Esophagus muscularis mucosa (tissue), 4 donors: ENCODE measurements around the gene ADAMTS2. TPM values are rescaled to one million over a fixed set of nuclear protein-coding genes. Genes with fewer than 3 reads are reported as not detected.
A peak's percentile ranks its signal among the peaks of the same experiment; 100 is the strongest.

Experiments
- DNase-seq: peaks from one replicate; pipeline ENCODE4 v3.0.0-alpha.2; 2017; ENCODE audit errors: extremely low spot score
- H3K27ac ChIP-seq, 4 donors: fragments of 200-600 bp; sonication (generic); replicated peaks in 1 of 4; 1 replicate in 3 of 4; 2 replicates in 1 of 4; pipeline ENCODE4 v1.5.1; 2016 to 2019; ENCODE audit warnings: mild to moderate bottlenecking in 1 of 4
- H3K27me3 ChIP-seq, 4 donors: fragments of 200-600 bp; sonication (generic); one replicate each; pipeline versions ENCODE4 v1.5.1 to v1.6.0; 2016 to 2019
- H3K36me3 ChIP-seq, 4 donors: fragments of 200-600 bp; sonication (generic); one replicate each; pipeline ENCODE4 v1.5.1; 2016 to 2019
- H3K4me1 ChIP-seq, 4 donors: fragments of 200-600 bp; sonication (generic); one replicate each; pipeline ENCODE4 v1.5.1; 2016 to 2019
- H3K4me3 ChIP-seq, 4 donors: fragments of 200-600 bp; sonication (generic); 1 replicate in 2 of 4; 2 replicates in 2 of 4; pipeline ENCODE4 v1.5.1; 2016 to 2019; ENCODE audit warnings: mild to moderate bottlenecking in 4 of 4, moderate library complexity in 1 of 4
- H3K9me3 ChIP-seq, 4 donors: fragments of 200-600 bp; sonication (generic); 1 replicate in 3 of 4; 2 replicates in 1 of 4; pipeline ENCODE4 v1.5.1; 2016 to 2019
- EP300 ChIP-seq: sonication (generic); formaldehyde crosslinking; IDR thresholded peaks from one replicate; pipeline ENCODE4 v1.6.1; 2017; ENCODE audit warnings: antibody characterized with exemption
- POLR2A ChIP-seq: fragments of 450-650 bp; IDR thresholded peaks from one replicate; pipeline ENCODE4 v1.6.1; 2017; ENCODE audit warnings: antibody characterized with exemption, moderate library complexity, mild to moderate bottlenecking, low read depth
- POLR2AphosphoS5 ChIP-seq, 2 donors: sonication (generic); formaldehyde crosslinking; IDR thresholded peaks; one replicate each; pipeline ENCODE4 v1.6.1; 2017; ENCODE audit warnings: antibody characterized with exemption in 2 of 2
- whole genome bisulfite sequencing: methylation state at CpG from one replicate; pipeline ENCODE4 v1.1.5; 2018; 5-methylcytosine and 5-hydroxymethylcytosine counted together
- intact Hi-C: fragments of 100-400 bp; cut with DNase I; formaldehyde crosslinking; loops from one replicate; pipeline ENCODE4 v1.15.1; 2023
- total RNA-seq, 4 donors: library from RNA; depleted of rRNA; stranded (reverse); fragments of >200 nt; gene quantifications; one replicate each; pipeline versions ENCODE4 v1.1.0 to v1.2.1, GENCODE V29; 2016
- TF ChIP-seq, protein P1 (sequence below), 3 experiments: fragments of 200-600 bp in 2 of 3; fragments of 450-650 bp in 1 of 3; sonication (generic) in 2 of 3; IDR thresholded peaks; one replicate each; pipeline ENCODE4 v1.5.1; 2017 to 2019; ENCODE audit warnings: antibody characterized with exemption in 3 of 3, mild to moderate bottlenecking in 2 of 3, moderate library complexity in 1 of 3

ADAMTS2 gene
- total RNA-seq, 4 donors from 2014 or later, result 17.8 to 31.8 (median 21.4) TPM

DNA sequence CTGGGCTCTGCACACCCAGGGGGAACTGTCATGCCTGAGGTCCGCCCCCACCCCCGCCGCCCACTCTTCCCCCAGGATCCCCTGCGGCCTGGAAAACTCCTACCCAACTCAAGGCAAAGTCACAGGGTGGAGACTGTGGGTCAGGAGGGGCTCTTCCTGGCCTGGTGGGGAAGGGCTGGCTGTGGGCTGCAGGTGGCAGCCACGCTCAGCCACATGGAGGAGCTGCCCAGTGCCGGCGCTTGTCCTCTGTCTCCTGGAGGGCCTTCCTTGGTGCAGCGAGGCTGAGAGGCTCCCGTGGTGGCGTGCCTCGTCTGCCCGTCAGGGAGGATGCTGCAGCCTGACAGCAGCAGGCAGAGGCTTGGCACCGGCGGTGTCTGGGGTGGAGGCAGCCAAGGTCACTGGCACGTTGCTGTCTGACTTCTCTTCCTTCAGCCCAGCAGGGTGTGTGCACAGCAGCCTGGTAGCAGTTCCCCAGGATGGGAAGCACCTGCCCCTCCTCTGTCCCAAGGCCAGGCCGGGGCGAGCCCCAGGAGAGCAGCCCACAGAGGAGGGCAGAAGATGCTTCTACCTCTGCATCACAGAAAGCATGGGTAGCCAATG is 78.1 kb downstream of the ADAMTS2 start:
- Histone ChIP-seq H3K36me3 (no peaks in the 10 kb centered on the region), H3K4me1 (peaks cover 31 to 72% (median 65%) of the 10 kb centered on the region in 4 donors), H3K4me3 (no peak overlapping the region), H3K27me3 (no peaks in the 10 kb centered on the region), H3K9me3 (no peaks in the 10 kb centered on the region), H3K27ac (peak overlapping the region in 3 of 4 donors; percentile 39 to 80 (median 79))
- intact Hi-C loops, result loop anchor here (5.0 kb wide), 1 partner anchor 80 kb away; the partner anchor contains the start of gene ADAMTS2
- 86% methylated on average over 10 of the region's 17 CpGs for WGBS
- no peak for DNase-seq
- TF ChIP-seq POLR2AphosphoS5 (IDR thresholded peaks at IDR 0.05) (no peak), EP300 (no peak), POLR2A (no peak)
- TF ChIP-seq, protein P1, sequence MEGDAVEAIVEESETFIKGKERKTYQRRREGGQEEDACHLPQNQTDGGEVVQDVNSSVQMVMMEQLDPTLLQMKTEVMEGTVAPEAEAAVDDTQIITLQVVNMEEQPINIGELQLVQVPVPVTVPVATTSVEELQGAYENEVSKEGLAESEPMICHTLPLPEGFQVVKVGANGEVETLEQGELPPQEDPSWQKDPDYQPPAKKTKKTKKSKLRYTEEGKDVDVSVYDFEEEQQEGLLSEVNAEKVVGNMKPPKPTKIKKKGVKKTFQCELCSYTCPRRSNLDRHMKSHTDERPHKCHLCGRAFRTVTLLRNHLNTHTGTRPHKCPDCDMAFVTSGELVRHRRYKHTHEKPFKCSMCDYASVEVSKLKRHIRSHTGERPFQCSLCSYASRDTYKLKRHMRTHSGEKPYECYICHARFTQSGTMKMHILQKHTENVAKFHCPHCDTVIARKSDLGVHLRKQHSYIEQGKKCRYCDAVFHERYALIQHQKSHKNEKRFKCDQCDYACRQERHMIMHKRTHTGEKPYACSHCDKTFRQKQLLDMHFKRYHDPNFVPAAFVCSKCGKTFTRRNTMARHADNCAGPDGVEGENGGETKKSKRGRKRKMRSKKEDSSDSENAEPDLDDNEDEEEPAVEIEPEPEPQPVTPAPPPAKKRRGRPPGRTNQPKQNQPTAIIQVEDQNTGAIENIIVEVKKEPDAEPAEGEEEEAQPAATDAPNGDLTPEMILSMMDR (IDR thresholded peaks at IDR 0.05), result no peak

DNA sequence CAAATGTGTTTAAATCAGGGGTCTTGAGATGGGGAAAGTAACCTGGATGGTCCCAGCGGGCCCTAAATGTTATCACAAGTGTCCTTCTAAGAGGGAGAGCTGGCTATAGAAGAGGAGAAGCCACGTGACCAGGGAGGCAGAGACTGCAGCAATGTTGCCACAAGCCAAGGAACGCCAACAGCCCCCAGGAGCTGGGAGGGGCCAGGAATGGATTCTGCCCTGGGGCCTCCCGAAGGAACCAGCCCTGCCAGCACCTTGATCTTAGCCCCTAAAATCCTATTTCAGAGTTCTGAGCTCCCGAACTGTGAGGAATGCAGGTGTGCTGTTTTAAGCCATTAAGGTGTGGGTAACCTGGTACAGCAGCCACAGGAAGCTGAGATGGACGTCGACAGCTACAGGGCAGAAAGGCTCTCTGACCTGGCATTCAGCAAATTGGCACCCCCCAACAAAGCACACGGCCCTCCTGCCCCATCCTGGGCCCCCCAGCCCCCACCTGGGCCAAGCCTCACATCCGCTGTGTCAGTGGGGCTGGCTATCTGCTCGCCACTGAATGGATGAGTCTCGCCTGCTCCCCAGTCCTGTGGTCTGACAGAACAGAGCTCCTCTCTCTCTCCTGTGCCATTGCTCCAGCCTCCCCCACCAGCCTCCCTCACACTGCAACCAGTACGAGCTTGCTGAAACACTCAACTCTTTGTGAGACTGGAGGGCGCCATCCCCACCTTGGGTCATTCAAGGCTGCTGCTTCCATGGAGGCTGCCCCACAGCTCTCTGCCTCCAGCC is 78.8 kb downstream of the ADAMTS2 start:
- peaks cover 31 to 67% (median 58%) of the 10 kb centered on the region in 4 donors for H3K4me1 ChIP-seq
- H3K27ac ChIP-seq, result peak overlapping the region; percentile 77 to 81 (median 80)
- no peak for DNase-seq
- no peaks in the 10 kb centered on the region for H3K9me3 ChIP-seq
- H3K36me3 ChIP-seq, result no peaks in the 10 kb centered on the region
- H3K27me3 ChIP-seq, result no peaks in the 10 kb centered on the region
- TF ChIP-seq, protein P1 (IDR thresholded peaks at IDR 0.05), result no peak
- no peak for TF ChIP-seq EP300
- TF ChIP-seq POLR2AphosphoS5 (IDR thresholded peaks at IDR 0.05), result no peak
- TF ChIP-seq POLR2A, result no peak
- WGBS, result 78% methylated on average over 6 of the region's 13 CpGs
- intact Hi-C loops, result loop anchor here (5.0 kb wide), 1 partner anchor 81 kb away; the partner anchor contains the start of gene ADAMTS2
- H3K4me3 ChIP-seq, result no peak overlapping the region

DNA sequence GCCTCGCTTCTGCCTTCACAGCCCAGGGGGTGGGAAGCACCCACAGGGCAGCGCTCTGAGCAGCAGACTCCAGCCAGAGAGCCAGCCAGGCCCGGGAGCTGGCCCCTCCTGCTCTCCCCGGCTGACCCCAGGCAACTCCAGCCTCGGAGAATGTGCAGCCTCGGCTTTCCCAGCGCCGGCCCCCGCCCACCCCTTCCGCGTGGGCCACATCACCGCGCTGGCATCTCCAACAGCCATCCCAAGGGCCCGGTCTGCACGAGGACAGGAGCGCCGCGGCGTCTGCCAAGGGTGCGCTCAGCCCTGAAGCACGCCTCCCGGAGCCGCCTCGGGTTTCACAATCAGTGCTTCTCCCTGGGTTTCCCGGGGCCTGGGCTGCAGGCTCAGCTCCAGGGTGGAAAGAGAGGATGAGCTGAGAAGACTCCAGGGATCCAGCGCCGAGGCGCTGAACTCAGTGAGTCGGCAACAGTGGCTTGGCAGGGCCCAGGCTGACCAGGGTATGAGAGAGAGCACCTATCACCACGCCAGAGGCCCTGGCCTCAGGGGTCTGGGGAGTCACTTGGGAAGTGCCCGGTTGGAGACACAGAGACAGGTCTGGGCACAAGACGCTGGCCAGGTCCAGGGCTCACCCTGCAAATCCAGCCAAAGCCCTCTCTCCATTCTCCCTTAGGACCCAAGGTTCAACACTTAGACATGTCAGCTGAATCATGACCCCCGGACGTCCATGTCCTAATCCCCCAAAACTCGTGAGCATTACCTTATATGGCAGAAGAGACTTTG is 79.6 kb downstream of the ADAMTS2 start:
- WGBS, result 19% methylated on average over 16 of the region's 35 CpGs
- Histone ChIP-seq H3K9me3 (no peaks in the 10 kb centered on the region), H3K27ac (peak overlapping the region; percentile 77 to 81 (median 80)), H3K27me3 (no peaks in the 10 kb centered on the region), H3K36me3 (no peaks in the 10 kb centered on the region), H3K4me1 (peaks cover 26 to 59% (median 50%) of the 10 kb centered on the region in 4 donors), H3K4me3 (peak overlapping the region in 3 of 4 donors; percentile 19 to 43 (median 28))
- DNase-seq, result peak; percentile 96
- TF ChIP-seq POLR2AphosphoS5 (IDR thresholded peaks at IDR 0.05), result peak; percentile 84 to 93
- TF ChIP-seq, protein P1 (IDR thresholded peaks at IDR 0.05), result no peak
- intact Hi-C loops, result loop anchor here (5.0 kb wide), 1 partner anchor 82 kb away; the partner anchor contains the start of gene ADAMTS2

DNA sequence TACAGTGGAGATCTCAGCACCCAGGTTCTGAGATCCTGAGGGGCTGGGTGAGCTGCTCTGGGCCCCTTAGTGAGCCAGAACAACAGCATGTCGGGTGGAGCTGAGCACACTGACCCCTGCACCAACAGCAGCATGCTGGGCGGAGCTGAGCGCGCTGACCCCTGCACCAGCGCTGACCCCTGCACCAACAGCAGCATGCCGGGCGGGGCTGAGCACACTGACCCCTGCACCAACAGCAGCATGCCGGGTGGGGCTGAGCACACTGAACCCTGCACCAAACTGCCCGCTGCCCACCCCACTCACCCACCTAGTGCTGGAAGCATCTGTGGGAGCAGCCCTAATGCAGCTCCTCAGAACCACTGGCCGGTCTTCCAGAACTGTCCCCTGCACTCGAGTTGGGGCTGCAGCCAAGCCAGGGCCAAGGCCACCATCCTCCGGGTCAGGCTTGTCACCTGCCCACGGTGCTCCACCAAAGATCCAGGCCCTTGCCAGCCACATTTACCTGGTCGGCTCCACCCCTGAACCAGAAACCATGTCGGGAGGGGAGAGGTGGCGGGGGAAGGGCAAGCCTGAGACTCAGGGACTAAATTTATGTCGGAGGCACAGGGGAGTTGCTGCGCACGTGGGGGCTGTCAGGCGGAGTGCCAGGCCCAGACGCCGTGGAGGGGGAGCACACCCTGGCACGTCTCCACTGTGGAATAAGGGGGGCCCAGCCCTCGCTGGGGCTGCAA is 80.3 kb downstream of the ADAMTS2 start:
- Histone ChIP-seq H3K9me3 (no peaks in the 10 kb centered on the region), H3K4me3 (peak overlapping the region in 3 of 4 donors; percentile 19 to 43 (median 28)), H3K27ac (peak overlapping the region; percentile 77 to 81 (median 80)), H3K36me3 (no peaks in the 10 kb centered on the region), H3K27me3 (no peaks in the 10 kb centered on the region), H3K4me1 (peaks cover 26 to 51% (median 43%) of the 10 kb centered on the region in 4 donors)
- TF ChIP-seq EP300 (no peak), POLR2AphosphoS5 (IDR thresholded peaks at IDR 0.05) (no peak), POLR2A (no peak)
- TF ChIP-seq, protein P1 (IDR thresholded peaks at IDR 0.05), result no peak
- no CpG with 5 or more reads among the region's 24 CpGs for WGBS
- intact Hi-C loops, result loop anchor here (5.0 kb wide), 1 partner anchor 82 kb away; the partner anchor contains the start of gene ADAMTS2
- DNase-seq, result no peak
